Measurements from ENCODE around the gene PPP1R10.

DNA sequence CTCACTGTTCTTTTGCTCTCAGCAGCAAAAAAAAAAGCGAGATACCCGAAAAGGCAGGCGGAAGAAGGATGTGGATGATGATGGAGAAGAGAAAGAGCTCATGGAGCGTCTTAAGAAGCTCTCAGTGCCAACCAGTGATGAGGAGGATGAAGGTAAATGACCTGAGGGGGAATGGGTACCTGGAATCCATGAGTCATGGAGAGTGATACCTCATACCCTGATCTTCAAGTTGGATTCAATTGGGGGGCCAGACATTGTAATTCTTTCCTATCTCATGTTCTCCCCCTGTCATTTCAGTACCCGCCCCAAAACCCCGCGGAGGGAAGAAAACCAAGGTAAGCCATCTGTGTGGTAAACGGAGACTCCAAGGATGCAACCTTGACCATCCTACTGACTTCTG lies 39.0 kb downstream of the PPP1R10 start:
- TF ChIP-seq, protein P1, sequence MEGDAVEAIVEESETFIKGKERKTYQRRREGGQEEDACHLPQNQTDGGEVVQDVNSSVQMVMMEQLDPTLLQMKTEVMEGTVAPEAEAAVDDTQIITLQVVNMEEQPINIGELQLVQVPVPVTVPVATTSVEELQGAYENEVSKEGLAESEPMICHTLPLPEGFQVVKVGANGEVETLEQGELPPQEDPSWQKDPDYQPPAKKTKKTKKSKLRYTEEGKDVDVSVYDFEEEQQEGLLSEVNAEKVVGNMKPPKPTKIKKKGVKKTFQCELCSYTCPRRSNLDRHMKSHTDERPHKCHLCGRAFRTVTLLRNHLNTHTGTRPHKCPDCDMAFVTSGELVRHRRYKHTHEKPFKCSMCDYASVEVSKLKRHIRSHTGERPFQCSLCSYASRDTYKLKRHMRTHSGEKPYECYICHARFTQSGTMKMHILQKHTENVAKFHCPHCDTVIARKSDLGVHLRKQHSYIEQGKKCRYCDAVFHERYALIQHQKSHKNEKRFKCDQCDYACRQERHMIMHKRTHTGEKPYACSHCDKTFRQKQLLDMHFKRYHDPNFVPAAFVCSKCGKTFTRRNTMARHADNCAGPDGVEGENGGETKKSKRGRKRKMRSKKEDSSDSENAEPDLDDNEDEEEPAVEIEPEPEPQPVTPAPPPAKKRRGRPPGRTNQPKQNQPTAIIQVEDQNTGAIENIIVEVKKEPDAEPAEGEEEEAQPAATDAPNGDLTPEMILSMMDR (IDR thresholded peaks at IDR 0.05): no peak
- TF ChIP-seq EZH2 (IDR thresholded peaks at IDR 0.05): no peak
- no peak for TF ChIP-seq EZH2phosphoT487 (IDR thresholded peaks at IDR 0.05)
